ENCODE data around the gene ABCC8. TPM values are rescaled to one million over a fixed set of nuclear protein-coding genes. Genes with fewer than 3 reads are reported as not detected.

The ABCC8 gene
- total RNA-seq (2021; fragmentation: NEBNext Ultra II Directional; extraction: Animal tissue kit (Norgen Biotek cat#: 25700)) (2.6 and 3.7 TPM in 2 replicates), polyA plus RNA-seq (2011; rRNA removed) (4.9 and 7.1 TPM in 2 replicates), polyA minus RNA-seq (2011; rRNA and poly(A)+ RNA removed) (10.8 and 11.7 TPM in 2 replicates)
- 4.3 TPM for polyA plus RNA-seq (2011; cell fraction: cytosol; rRNA removed)
- 30.9 TPM for polyA plus RNA-seq (2011; cell fraction: nucleus; rRNA removed)
- 3.7 to 4.4 TPM (median 4.0 TPM) in 4 replicates for polyA plus RNA-seq (2012, experiment 1 of 2)
- polyA plus RNA-seq (2012, experiment 2 of 2), result 1.0 TPM
- polyA plus RNA-seq (2013, experiment 1 of 2), result 1.2 TPM
- 1.2 TPM for polyA plus RNA-seq (2013, experiment 2 of 2)
- polyA minus RNA-seq (2011; cell fraction: cytosol; rRNA and poly(A)+ RNA removed), result 2.1 TPM
- polyA minus RNA-seq (2011; cell fraction: nucleus; rRNA and poly(A)+ RNA removed), result 20.1 TPM
- long read RNA-seq, experiment 1, partial matches to known transcripts, result 0 of 1 reads
- long read RNA-seq, experiment 1, other reads (novel, unspliced or antisense), result 1 of 1 reads
- long read RNA-seq, experiment 2, result 0 reads

- H3K9ac ChIP-seq (replicated peaks in 1 of 4; ENCODE audit: extremely low read depth in 1 of 4, low read depth in 3 of 4, low read length in 3 of 4), result peak within 1 kb of the TSS in 1 of 4 experiments; percentile 36; a peak in 1 of 7 replicates
- POLR2A ChIA-PET (ENCODE audit: partially characterized antibody), result interaction anchor here (0.6 to 1.7 kb wide), 4 partner anchors 18 to 88 kb away, joined by 3 to 4 read pairs (median 4); partner anchors contain the start of gene KCNJ11
- peak; percentile 30; the same call in 1 of the 2 replicates for TF ChIP-seq TAF1 (IDR thresholded peaks at IDR 0.05; ENCODE audit: low read depth, low read length)
- TF ChIP-seq KDM4A (IDR thresholded peaks at IDR 0.05; ENCODE audit: low read depth, low read length, severe bottlenecking), result peak; percentile 98
- TF ChIP-seq, protein P1, sequence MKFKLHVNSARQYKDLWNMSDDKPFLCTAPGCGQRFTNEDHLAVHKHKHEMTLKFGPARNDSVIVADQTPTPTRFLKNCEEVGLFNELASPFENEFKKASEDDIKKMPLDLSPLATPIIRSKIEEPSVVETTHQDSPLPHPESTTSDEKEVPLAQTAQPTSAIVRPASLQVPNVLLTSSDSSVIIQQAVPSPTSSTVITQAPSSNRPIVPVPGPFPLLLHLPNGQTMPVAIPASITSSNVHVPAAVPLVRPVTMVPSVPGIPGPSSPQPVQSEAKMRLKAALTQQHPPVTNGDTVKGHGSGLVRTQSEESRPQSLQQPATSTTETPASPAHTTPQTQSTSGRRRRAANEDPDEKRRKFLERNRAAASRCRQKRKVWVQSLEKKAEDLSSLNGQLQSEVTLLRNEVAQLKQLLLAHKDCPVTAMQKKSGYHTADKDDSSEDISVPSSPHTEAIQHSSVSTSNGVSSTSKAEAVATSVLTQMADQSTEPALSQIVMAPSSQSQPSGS (IDR thresholded peaks at IDR 0.05; ENCODE audit: low read length), result no peak
- TF ChIP-seq SUZ12 (IDR thresholded peaks at IDR 0.05; ENCODE audit: low read length), result peak; percentile 94
- TF ChIP-seq, protein P2, sequence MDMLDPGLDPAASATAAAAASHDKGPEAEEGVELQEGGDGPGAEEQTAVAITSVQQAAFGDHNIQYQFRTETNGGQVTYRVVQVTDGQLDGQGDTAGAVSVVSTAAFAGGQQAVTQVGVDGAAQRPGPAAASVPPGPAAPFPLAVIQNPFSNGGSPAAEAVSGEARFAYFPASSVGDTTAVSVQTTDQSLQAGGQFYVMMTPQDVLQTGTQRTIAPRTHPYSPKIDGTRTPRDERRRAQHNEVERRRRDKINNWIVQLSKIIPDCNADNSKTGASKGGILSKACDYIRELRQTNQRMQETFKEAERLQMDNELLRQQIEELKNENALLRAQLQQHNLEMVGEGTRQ (IDR thresholded peaks at IDR 0.05; ENCODE audit: low read length), result no peak
Measured at GRCh38 chr11:17476317-17477083, at the start of gene ABCC8. TSS of gene ABCC8 (minus strand) at chr11:17476845. CDS start at chr11:17476776, 69 bp downstream.

More at GRCh38 chr11:17476317-17477083, at the start of gene ABCC8:
- Histone ChIP-seq H2BK15ac (ENCODE audit: low read length) (no peak within 1 kb of the TSS), H3K4ac (replicated peaks; ENCODE audit: insufficient read length, low read depth, low read length) (no peak within 1 kb of the TSS), H3K4me2 (ENCODE audit: insufficient read depth in 1 of 2, low read depth in 2 of 2, low read length in 2 of 2) (peak within 1 kb of the TSS; percentile 92 to 100), H2BK120ac (replicated peaks; ENCODE audit: low read depth, low read length) (no peak within 1 kb of the TSS), H4K5ac (ENCODE audit: insufficient read length, low read depth, low read length) (no peak within 1 kb of the TSS), H3K4me1 (replicated peaks in 1 of 4; ENCODE audit: control insufficient read depth in 3 of 4, insufficient read depth in 4 of 4, low read length in 3 of 4) (peaks cover 4 to 10% (median 8%) of the 10 kb centered on the region in 4 experiments; a peak in 6 of 7 replicates), H3K4me3 (ENCODE audit: extremely low read depth in 1 of 4, insufficient read depth in 2 of 4, low read depth in 3 of 4, low read length in 4 of 4) (peak within 1 kb of the TSS; percentile 59 to 89 (median 72)), H3K14ac (ENCODE audit: insufficient read length) (no peak within 1 kb of the TSS), H3K79me1 (ENCODE audit: low read depth, low read length) (no peaks in the 10 kb centered on the region), H3K23ac (ENCODE audit: insufficient read length) (no peak within 1 kb of the TSS), H2BK12ac (ENCODE audit: low read depth, low read length) (no peak within 1 kb of the TSS; the same call in 1 of the 2 replicates), H3K79me2 (ENCODE audit: control insufficient read depth in 1 of 2, insufficient read depth in 2 of 2, low read length in 2 of 2) (no peaks in the 10 kb centered on the region), H3K36me3 (ENCODE audit: control insufficient read depth in 2 of 4, insufficient read depth in 4 of 4, low read length in 3 of 4) (no peaks in the 10 kb centered on the region), H2AFZ (ENCODE audit: low read length) (peak within 1 kb of the TSS; percentile 93; the same call in 1 of the 2 replicates), H3K18ac (ENCODE audit: extremely low read depth, low read length) (peak within 1 kb of the TSS; percentile 15; the same call in 1 of the 2 replicates), H3K27ac (ENCODE audit: low read depth, low read length) (no peak within 1 kb of the TSS), H4K91ac (replicated peaks; ENCODE audit: insufficient read length, low read length) (no peak within 1 kb of the TSS), H4K20me1 (replicated peaks in 1 of 2; ENCODE audit: control insufficient read depth in 1 of 2, insufficient read depth in 2 of 2, low read length in 2 of 2) (peaks cover 0 to 7% of the 10 kb centered on the region in 2 experiments), H2AK5ac (ENCODE audit: low read depth, low read length) (no peak within 1 kb of the TSS), H3K27me3 (replicated peaks in 1 of 4; ENCODE audit: control insufficient read depth in 3 of 4, extremely low read depth in 1 of 4, insufficient read depth in 3 of 4, low read length in 3 of 4) (peaks cover 32 to 59% (median 54%) of the 10 kb centered on the region in 4 experiments), H4K8ac (ENCODE audit: extremely low read depth, insufficient read depth, low read length) (peak within 1 kb of the TSS; percentile 4; the same call in 1 of the 2 replicates), H3K9me3 (ENCODE audit: insufficient read depth in 2 of 2, low read depth in 1 of 2, low read length in 1 of 2) (no peaks in the 10 kb centered on the region), H2BK20ac (ENCODE audit: low read length) (no peak within 1 kb of the TSS), H3K56ac (replicated peaks; ENCODE audit: insufficient read length, low read depth, low read length) (peak within 1 kb of the TSS; percentile 20), H2BK5ac (ENCODE audit: low read depth, low read length) (peak within 1 kb of the TSS; percentile 32; the same call in 1 of the 2 replicates), H3K23me2 (ENCODE audit: low read depth, low read length) (peaks cover 12% of the 10 kb centered on the region)
- CTCF ChIA-PET (ENCODE audit: partially characterized antibody), result interaction anchor here (0.6 to 10.1 kb wide), 23 partner anchors 9 to 200 kb away, joined by 3 to 111 read pairs (median 4); partner anchors contain the start of genes KCNJ11 and NUCB2
- DNase-seq (ENCODE audit: low read depth in 1 of 2, low spot score in 2 of 2) (peak in 1 of 2 experiments; percentile 81), FAIRE-seq (no peak)
- WGBS, 2 experiments (ENCODE audit: extremely low coverage in 1 of 2, insufficient coverage in 1 of 2, insufficient read length in 1 of 2, insufficient replicate concordance in 2 of 2, low coverage in 1 of 2, low lambda C conversion rate in 2 of 2, missing lambda C conversion rate in 1 of 2), result 3% methylated on average over 29 of the region's 80 CpGs; no CpG with 5 or more reads in 1 of the 2 experiments
